GM06990 (cell line): Measurements from ENCODE around the gene NR4A2.

Source experiments
- DNase-seq: peaks from one replicate; pipeline ENCODE4 v3.0.0-alpha.2; 2011; ENCODE audit not compliant: insufficient read length; ENCODE audit errors: extremely low read depth
- H3K27me3 ChIP-seq: replicated peaks from 2 replicates; pipeline ENCODE4 v1.6.0; 2011; ENCODE audit warnings: low read length; ENCODE audit not compliant: control insufficient read depth, insufficient read depth
- H3K36me3 ChIP-seq: 2 replicates; pipeline ENCODE4 v1.5.1; 2011; ENCODE audit warnings: low read length; ENCODE audit not compliant: control insufficient read depth, insufficient read depth
- H3K4me3 ChIP-seq: replicated peaks from 2 replicates; pipeline ENCODE4 v1.5.1; 2011; ENCODE audit warnings: low read depth, mild to moderate bottlenecking, control low read depth, low read length
- CTCF ChIP-seq: IDR thresholded peaks from 2 replicates; pipeline ENCODE4 v1.5.1; 2011; ENCODE audit warnings: low read length, control low read depth, mild to moderate bottlenecking, inconsistent platforms; ENCODE audit not compliant: insufficient read depth, poor library complexity, severe bottlenecking

Gene NR4A2

GRCh38 chr2:156333274-156333950 is 891 bp upstream of the NR4A2 start:
- peak overlapping the region; percentile 83 for H3K4me3 ChIP-seq
- DNase-seq, result peak; percentile 69
- TF ChIP-seq CTCF, result no peak
- no peaks in the 10 kb centered on the region for H3K36me3 ChIP-seq
- H3K27me3 ChIP-seq, result no peaks in the 10 kb centered on the region; the same call in 1 of the 2 replicates

- TF ChIP-seq CTCF, result no peak
- no peak for DNase-seq
- no peaks in the 10 kb centered on the region for H3K36me3 ChIP-seq
- no peaks in the 10 kb centered on the region; the same call in 1 of the 2 replicates for H3K27me3 ChIP-seq
- peak overlapping the region; percentile 83 for H3K4me3 ChIP-seq
These were observed 312 bp downstream of the NR4A2 start for GRCh38 chr2:156332284-156332533.

- no peak for DNase-seq
- Histone ChIP-seq H3K27me3 (no peaks in the 10 kb centered on the region; the same call in 1 of the 2 replicates), H3K36me3 (no peaks in the 10 kb centered on the region), H3K4me3 (peak overlapping the region; percentile 83)
- no peak for TF ChIP-seq CTCF
These were observed 793 bp downstream of the NR4A2 start for GRCh38 chr2:156331572-156332283.

GRCh38 chr2:156329927-156330726 is 2.4 kb downstream of the NR4A2 start:
- Histone ChIP-seq H3K27me3 (no peaks in the 10 kb centered on the region; the same call in 1 of the 2 replicates), H3K36me3 (no peaks in the 10 kb centered on the region), H3K4me3 (no peak overlapping the region)
- TF ChIP-seq CTCF, result no peak
- DNase-seq, result no peak

- DNase-seq, result no peak
- no peak overlapping the region for H3K4me3 ChIP-seq
- TF ChIP-seq CTCF, result no peak
- H3K36me3 ChIP-seq, result no peaks in the 10 kb centered on the region
- H3K27me3 ChIP-seq, result no peaks in the 10 kb centered on the region; the same call in 1 of the 2 replicates
These were observed 3.2 kb downstream of the NR4A2 start for GRCh38 chr2:156329031-156329926.
